ENCODE results near the gene EDNRB. TPM values are rescaled to one million over a fixed set of nuclear protein-coding genes. Genes with fewer than 3 reads are reported as not detected.

Gene EDNRB
- total RNA-seq, 1 donor from 2014 or later: not detected

DNA sequence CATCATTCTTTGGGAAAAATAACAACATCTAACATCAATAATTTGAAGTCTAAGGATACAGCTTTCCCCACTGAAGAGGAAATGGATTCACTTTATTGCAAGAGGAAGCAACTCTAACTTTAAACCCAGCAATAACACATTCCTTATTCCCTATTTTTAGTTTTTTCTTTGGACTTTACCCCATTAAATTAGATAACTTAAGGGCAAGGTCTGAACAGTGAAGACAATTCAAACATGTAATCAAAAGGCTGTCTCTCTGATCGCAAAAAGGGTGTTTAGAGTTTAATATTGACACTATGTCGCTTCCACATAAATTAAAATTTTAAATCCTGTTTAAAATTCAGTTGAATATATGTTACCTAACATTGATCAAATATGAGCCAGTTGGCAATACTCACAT lies 10.1 kb downstream of the EDNRB start:
- H3K36me3 Mint-ChIP-seq (ENCODE audit: unreplicated experiment): no peaks in the 10 kb centered on the region
- no peak overlapping the region for H3K4me3 Mint-ChIP-seq (ENCODE audit: unreplicated experiment)
- no peaks in the 10 kb centered on the region for H3K4me1 Mint-ChIP-seq (ENCODE audit: unreplicated experiment)
- TF ChIP-seq, protein P1, sequence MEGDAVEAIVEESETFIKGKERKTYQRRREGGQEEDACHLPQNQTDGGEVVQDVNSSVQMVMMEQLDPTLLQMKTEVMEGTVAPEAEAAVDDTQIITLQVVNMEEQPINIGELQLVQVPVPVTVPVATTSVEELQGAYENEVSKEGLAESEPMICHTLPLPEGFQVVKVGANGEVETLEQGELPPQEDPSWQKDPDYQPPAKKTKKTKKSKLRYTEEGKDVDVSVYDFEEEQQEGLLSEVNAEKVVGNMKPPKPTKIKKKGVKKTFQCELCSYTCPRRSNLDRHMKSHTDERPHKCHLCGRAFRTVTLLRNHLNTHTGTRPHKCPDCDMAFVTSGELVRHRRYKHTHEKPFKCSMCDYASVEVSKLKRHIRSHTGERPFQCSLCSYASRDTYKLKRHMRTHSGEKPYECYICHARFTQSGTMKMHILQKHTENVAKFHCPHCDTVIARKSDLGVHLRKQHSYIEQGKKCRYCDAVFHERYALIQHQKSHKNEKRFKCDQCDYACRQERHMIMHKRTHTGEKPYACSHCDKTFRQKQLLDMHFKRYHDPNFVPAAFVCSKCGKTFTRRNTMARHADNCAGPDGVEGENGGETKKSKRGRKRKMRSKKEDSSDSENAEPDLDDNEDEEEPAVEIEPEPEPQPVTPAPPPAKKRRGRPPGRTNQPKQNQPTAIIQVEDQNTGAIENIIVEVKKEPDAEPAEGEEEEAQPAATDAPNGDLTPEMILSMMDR (IDR thresholded peaks at IDR 0.05): no peak
- H3K9me3 Mint-ChIP-seq (ENCODE audit: unreplicated experiment): peaks cover 5% of the 10 kb centered on the region
- no peaks in the 10 kb centered on the region for H3K27me3 Mint-ChIP-seq (ENCODE audit: unreplicated experiment)
- no peak for DNase-seq (ENCODE audit: extremely low spot score, unreplicated experiment)
- H3K27ac Mint-ChIP-seq (ENCODE audit: unreplicated experiment): no peak overlapping the region

DNA sequence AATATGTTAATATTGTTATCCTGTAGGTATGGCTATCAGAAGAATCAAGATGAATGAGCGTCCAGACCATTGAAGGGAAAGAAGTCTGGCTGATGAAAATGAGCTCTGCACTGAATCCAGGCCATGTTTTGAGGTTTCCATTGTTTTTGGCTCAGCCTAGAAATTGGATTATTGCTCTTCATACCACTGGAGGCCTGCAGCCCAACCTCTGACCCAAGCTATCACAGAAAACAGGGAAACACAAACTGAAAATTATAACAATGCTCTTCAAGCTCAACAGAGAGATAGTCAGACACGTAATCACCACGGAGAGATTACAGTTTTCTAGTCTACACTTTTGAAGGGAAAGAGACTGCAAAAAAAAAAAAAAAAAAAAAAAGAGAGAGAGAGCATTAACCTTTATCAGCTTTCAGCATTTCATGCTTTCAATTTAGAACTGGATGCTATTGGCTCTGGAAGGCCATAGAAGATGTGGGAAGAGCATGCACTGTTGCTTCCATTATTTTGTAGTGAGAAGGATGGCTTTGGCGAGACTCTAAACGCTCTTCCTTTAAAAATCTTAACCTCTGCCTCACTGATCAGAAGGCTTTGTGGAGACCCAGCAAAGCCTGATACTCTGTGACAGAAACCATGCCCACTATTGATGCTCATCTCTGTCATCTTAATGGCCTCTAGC lies 10.8 kb downstream of the EDNRB start:
- no peak overlapping the region for H3K27ac Mint-ChIP-seq (ENCODE audit: unreplicated experiment)
- DNase-seq (ENCODE audit: extremely low spot score, unreplicated experiment): no peak
- H3K9me3 Mint-ChIP-seq (ENCODE audit: unreplicated experiment): peaks cover 5% of the 10 kb centered on the region
- no peaks in the 10 kb centered on the region for H3K27me3 Mint-ChIP-seq (ENCODE audit: unreplicated experiment)
- TF ChIP-seq, protein P1 (IDR thresholded peaks at IDR 0.05): no peak
- no peak overlapping the region for H3K4me3 Mint-ChIP-seq (ENCODE audit: unreplicated experiment)
- no peaks in the 10 kb centered on the region for H3K36me3 Mint-ChIP-seq (ENCODE audit: unreplicated experiment)
- no peaks in the 10 kb centered on the region for H3K4me1 Mint-ChIP-seq (ENCODE audit: unreplicated experiment)

DNA sequence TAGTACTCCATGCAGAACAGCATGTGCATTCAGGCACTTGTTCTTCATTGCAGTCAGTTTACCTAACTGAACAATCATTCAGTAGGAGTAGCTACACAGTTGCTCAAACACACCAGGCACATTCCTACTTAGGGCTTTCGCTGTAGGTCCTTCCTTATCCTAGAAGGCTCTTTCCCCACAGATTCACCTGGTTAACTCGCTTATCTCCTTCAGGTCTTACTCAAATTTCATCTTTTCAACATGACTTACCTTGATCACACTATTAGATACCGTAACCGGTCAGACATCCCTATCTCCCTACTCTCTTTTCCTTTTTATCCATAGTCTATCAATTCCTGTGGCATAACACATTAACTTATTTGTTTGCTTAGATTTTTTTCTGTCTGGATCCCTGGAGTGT lies 14.6 kb downstream of the EDNRB start:
- Mint-ChIP-seq H3K9me3 (ENCODE audit: unreplicated experiment) (peaks cover 5% of the 10 kb centered on the region), H3K27ac (ENCODE audit: unreplicated experiment) (no peak overlapping the region), H3K27me3 (ENCODE audit: unreplicated experiment) (no peaks in the 10 kb centered on the region), H3K4me3 (ENCODE audit: unreplicated experiment) (no peak overlapping the region), H3K36me3 (ENCODE audit: unreplicated experiment) (no peaks in the 10 kb centered on the region), H3K4me1 (ENCODE audit: unreplicated experiment) (no peaks in the 10 kb centered on the region)
- TF ChIP-seq, protein P1 (IDR thresholded peaks at IDR 0.05): no peak
- DNase-seq (ENCODE audit: extremely low spot score, unreplicated experiment): no peak

DNA sequence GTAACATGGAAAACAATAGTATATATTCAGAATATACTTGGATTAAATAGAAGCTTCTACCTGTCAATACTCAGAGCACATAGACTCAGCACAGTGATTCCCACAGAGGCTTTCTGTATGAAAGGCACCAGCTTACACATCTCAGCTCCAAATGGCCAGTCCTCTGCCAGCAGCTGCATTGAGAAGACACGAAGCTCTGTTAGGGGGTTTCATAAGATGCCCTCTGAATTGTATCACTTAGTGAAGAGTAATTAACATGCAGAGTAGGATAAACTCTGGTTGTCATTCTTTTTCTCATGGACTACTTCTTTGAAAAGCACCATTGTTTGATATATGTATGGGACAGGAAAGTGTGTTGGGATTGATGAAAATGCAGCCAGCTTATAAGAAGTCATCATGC lies 15.2 kb downstream of the EDNRB start:
- TF ChIP-seq, protein P1 (IDR thresholded peaks at IDR 0.05): no peak
- Mint-ChIP-seq H3K9me3 (ENCODE audit: unreplicated experiment) (peaks cover 5% of the 10 kb centered on the region), H3K4me1 (ENCODE audit: unreplicated experiment) (no peaks in the 10 kb centered on the region), H3K4me3 (ENCODE audit: unreplicated experiment) (no peak overlapping the region), H3K27ac (ENCODE audit: unreplicated experiment) (no peak overlapping the region), H3K27me3 (ENCODE audit: unreplicated experiment) (no peaks in the 10 kb centered on the region), H3K36me3 (ENCODE audit: unreplicated experiment) (no peaks in the 10 kb centered on the region)
- no peak for DNase-seq (ENCODE audit: extremely low spot score, unreplicated experiment)

DNA sequence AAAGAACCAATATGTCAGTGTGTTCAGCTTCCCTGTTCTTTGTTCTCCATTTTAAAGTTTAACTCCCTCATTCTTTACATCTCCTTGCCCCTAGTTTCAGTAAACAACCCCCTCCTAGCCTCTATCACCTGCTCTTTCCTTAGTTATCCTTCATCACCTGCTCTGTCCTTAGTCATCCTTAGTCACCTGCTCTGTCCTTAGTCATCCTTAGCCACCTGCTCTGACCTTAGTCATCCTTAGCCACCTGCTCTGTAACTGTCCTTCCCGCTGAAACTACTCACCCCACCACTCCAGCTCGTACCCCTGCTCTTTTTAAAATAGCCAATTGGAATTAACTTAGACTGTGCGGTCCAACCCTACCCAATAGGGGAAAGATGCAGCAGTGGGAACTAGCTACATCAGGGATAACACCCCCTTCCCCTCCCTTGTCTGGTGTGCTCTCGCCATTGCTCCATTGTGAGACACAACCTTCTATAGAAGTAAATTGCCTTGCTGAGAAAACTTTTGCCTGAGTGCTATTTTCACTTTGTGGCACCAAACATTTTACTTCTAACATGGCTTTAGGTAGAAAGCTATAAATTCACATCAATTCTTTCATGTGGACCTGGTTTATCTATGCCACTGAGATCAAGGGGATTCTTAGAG lies 16.2 kb downstream of the EDNRB start:
- TF ChIP-seq, protein P1 (IDR thresholded peaks at IDR 0.05): no peak
- DNase-seq (ENCODE audit: extremely low spot score, unreplicated experiment): no peak
- Mint-ChIP-seq H3K9me3 (ENCODE audit: unreplicated experiment) (peaks cover 5% of the 10 kb centered on the region), H3K4me1 (ENCODE audit: unreplicated experiment) (no peaks in the 10 kb centered on the region), H3K4me3 (ENCODE audit: unreplicated experiment) (no peak overlapping the region), H3K27me3 (ENCODE audit: unreplicated experiment) (no peaks in the 10 kb centered on the region), H3K36me3 (ENCODE audit: unreplicated experiment) (no peaks in the 10 kb centered on the region), H3K27ac (ENCODE audit: unreplicated experiment) (no peak overlapping the region)
